Endothelial cell of umbilical vein (primary cell): Measurements from ENCODE around the gene RETSAT. TPM values are rescaled to one million over a fixed set of nuclear protein-coding genes. Genes with fewer than 3 reads are reported as not detected.

Source experiments
- BruUV-seq: library from RNA; stranded (reverse); fragments of 400-500 nt; replicated peaks from 2 replicates; lab custom pipeline; 2021; lab: Mats Ljungman, UMichigan
- CTCF ChIA-PET: fragments of 300-600, 350-600 bp; sonication (Branson Sonifier 250); formaldehyde crosslinking; loops from one replicate; lab custom pipeline; 2021; ENCODE audit warnings: antibody characterized with exemption, inconsistent platforms; lab: Charles Lee
- POLR2A ChIA-PET: fragments of 300-600, 350-600 bp; sonication (Branson Sonifier 250); formaldehyde crosslinking; loops from one replicate; lab custom pipeline; 2021; ENCODE audit warnings: antibody characterized with exemption, inconsistent platforms; lab: Charles Lee
- DNase-seq: peaks from one replicate; pipeline ENCODE4 v3.0.0-alpha.2; 2011; ENCODE audit warnings: low read depth, low spot score
- FAIRE-seq: peaks from 2 replicates; lab custom pipeline; 2011; peaks lifted over from hg19 to GRCh38; lab: Jason Lieb, UNC
- H2AFZ ChIP-seq: 2 replicates; pipeline ENCODE4 v1.6.0; 2012; ENCODE audit warnings: low read depth, low read length, control low read depth, inconsistent platforms
- H3K27ac ChIP-seq: 2 replicates; pipeline ENCODE4 v1.5.1; 2011; ENCODE audit warnings: low read depth, mild to moderate bottlenecking, control low read depth, low read length, moderate library complexity; ENCODE audit not compliant: insufficient read depth
- H3K27me3 ChIP-seq, 2 experiments: 2 replicates each; pipeline versions ENCODE4 v1.6.0 to v1.6.1; 2011; ENCODE audit warnings: low read length in 2 of 2, mixed read lengths in 1 of 2; ENCODE audit not compliant: control insufficient read depth in 2 of 2, insufficient read depth in 2 of 2
- H3K36me3 ChIP-seq, 2 experiments: 2 replicates in 1 of 2; 3 replicates in 1 of 2; pipeline ENCODE4 v1.5.1; 2011; ENCODE audit warnings: low read length in 2 of 2, mild to moderate bottlenecking in 1 of 2, moderate library complexity in 1 of 2; ENCODE audit not compliant: control insufficient read depth in 2 of 2, insufficient read depth in 2 of 2; ENCODE audit errors: extremely low read depth in 1 of 2
- H3K4me1 ChIP-seq: 3 replicates; pipeline ENCODE4 v1.5.1; 2011; ENCODE audit warnings: mild to moderate bottlenecking, low read length; ENCODE audit not compliant: control insufficient read depth, insufficient read depth; ENCODE audit errors: extremely low read depth
- H3K4me2 ChIP-seq: 2 replicates; pipeline ENCODE4 v1.6.1; 2011; ENCODE audit warnings: low read length, control low read depth, mixed read lengths; ENCODE audit not compliant: insufficient read depth
- H3K4me3 ChIP-seq, 3 experiments: fragments of 200-600 bp in 1 of 3; sonication (generic), shearing (Covaris generic) in 1 of 3; replicated peaks in 1 of 3; 2 replicates each; pipeline ENCODE4 v1.5.1; 2011 to 2016; ENCODE audit warnings: control low read depth in 3 of 3, low read length in 3 of 3, mild to moderate bottlenecking in 2 of 3, inconsistent platforms in 1 of 3, low read depth in 1 of 3, moderate library complexity in 1 of 3; ENCODE audit not compliant: insufficient read depth in 1 of 3
- H3K79me2 ChIP-seq: 2 replicates; pipeline ENCODE4 v1.6.0; 2012; ENCODE audit warnings: low read length, inconsistent platforms; ENCODE audit not compliant: control insufficient read depth, insufficient read depth
- H3K9ac ChIP-seq: replicated peaks from 2 replicates; pipeline ENCODE3; 2011; ENCODE audit warnings: low read length, control low read depth; ENCODE audit not compliant: insufficient read depth; ENCODE audit errors: extremely low read depth
- H3K9me1 ChIP-seq: replicated peaks from 3 replicates; pipeline ENCODE4 v1.6.0; 2011; ENCODE audit warnings: mild to moderate bottlenecking, low read length; ENCODE audit not compliant: control insufficient read depth, insufficient read depth; ENCODE audit errors: extremely low read depth
- H3K9me3 ChIP-seq: replicated peaks from 2 replicates; pipeline ENCODE4 v1.5.1; 2012; ENCODE audit warnings: low read length, inconsistent platforms; ENCODE audit not compliant: control insufficient read depth, insufficient read depth
- H4K20me1 ChIP-seq: replicated peaks from 2 replicates; pipeline ENCODE3; 2011; ENCODE audit warnings: mild to moderate bottlenecking, low read length; ENCODE audit not compliant: control insufficient read depth, insufficient read depth; ENCODE audit errors: extremely low read depth
- CTCF ChIP-seq, 2 donors: IDR thresholded peaks; 1 replicate in 1 of 2; 2 replicates in 1 of 2; pipeline ENCODE4 v1.5.1; 2011; ENCODE audit warnings: low read length in 2 of 2, mild to moderate bottlenecking in 2 of 2, moderate library complexity in 2 of 2, control low read depth in 1 of 2, inconsistent platforms in 1 of 2, low read depth in 1 of 2; ENCODE audit not compliant: insufficient read depth in 1 of 2; ENCODE audit errors: extremely low read depth in 1 of 2
- EZH2 ChIP-seq: IDR thresholded peaks from 2 replicates; pipeline ENCODE4 v1.6.1; 2012; ENCODE audit warnings: borderline replicate concordance, low read depth, mild to moderate bottlenecking, moderate library complexity, low read length, inconsistent platforms; ENCODE audit not compliant: severe bottlenecking
- FOS ChIP-seq: IDR thresholded peaks from 2 replicates; pipeline ENCODE4 v1.6.1; 2011; ENCODE audit warnings: mild to moderate bottlenecking, low read length, moderate library complexity, borderline replicate concordance; ENCODE audit not compliant: insufficient read depth
- GATA2 ChIP-seq: IDR thresholded peaks from 2 replicates; pipeline ENCODE4 v1.7.0; 2011; ENCODE audit warnings: low read depth, mild to moderate bottlenecking, moderate library complexity, mixed read lengths, low read length; ENCODE audit not compliant: insufficient read length, insufficient read depth
- JUN ChIP-seq: IDR thresholded peaks from 2 replicates; pipeline ENCODE4 v1.6.1; 2011; ENCODE audit warnings: borderline replicate concordance, low read depth; ENCODE audit not compliant: insufficient read length, insufficient read depth
- MAX ChIP-seq: IDR thresholded peaks from 2 replicates; pipeline ENCODE4 v1.6.1; 2011; ENCODE audit not compliant: insufficient read depth, insufficient read length
- MYC ChIP-seq: IDR thresholded peaks from one replicate; pipeline ENCODE4 v1.6.1; 2011; ENCODE audit warnings: mild to moderate bottlenecking, low read depth, low read length
- POLR2A ChIP-seq: IDR thresholded peaks from 2 replicates; pipeline ENCODE4 v1.6.1; 2012; ENCODE audit warnings: low read depth, mild to moderate bottlenecking, control low read depth, low read length
- POLR2AphosphoS5 ChIP-seq: IDR thresholded peaks from 2 replicates; pipeline ENCODE4 v1.6.1; 2012; ENCODE audit warnings: low read depth, mild to moderate bottlenecking, control low read depth, low read length, moderate library complexity; ENCODE audit not compliant: insufficient read depth
- dilution Hi-C: fragments of 300-500 bp; cut with MboI; formaldehyde crosslinking; loops from one replicate; pipeline ENCODE4 v1.15.0; 2019; ENCODE audit warnings: low sequenced_read_pairs; ENCODE audit not compliant: extremely low pct_ligation_motif_present
- intact Hi-C: fragments of 100-400 bp; cut with micrococcal nuclease; formaldehyde crosslinking; loops from one replicate; pipeline ENCODE4 v1.10.0; 2022
- polyA plus RNA-seq, 4 experiments: library from polyadenylated mRNA; depleted of rRNA in 3 of 4; stranded (reverse) in 3 of 4; unstranded in 1 of 4; fragments of >200 nt; gene quantifications; 2 replicates each; pipeline versions ENCODE4 v1.2.1 to v1.2.3, GENCODE V29; 2011 to 2012; ENCODE audit warnings: missing spikeins in 1 of 4
- total RNA-seq: library from RNA; stranded (reverse); gene quantifications from 2 replicates; pipeline ENCODE4 v1.2.3, GENCODE V29; 2021

The RETSAT gene
- total and polyA plus RNA-seq, 2 donors (not counting 3 experiments of a cell fraction or from before 2014, with no cell fraction given) = 43.8 to 59.1 TPM

- dilution Hi-C loops (no loop called here), intact Hi-C loops (no loop called here)
- no TSS peak for BruUV-seq
- ChIA-PET CTCF (interaction anchor here (1.4 kb wide), 1 partner anchor 19 kb away, joined by 5 read pairs; no protein-coding TSS in a partner anchor), POLR2A (no interaction called here)
- Histone ChIP-seq H3K4me3 (no peak overlapping the region), H3K4me2 (no peak overlapping the region), H4K20me1 (peaks cover 9% of the 10 kb centered on the region), H3K9me3 (no peaks in the 10 kb centered on the region), H2AFZ (no peak overlapping the region), H3K9ac (no peak overlapping the region), H3K27ac (no peak overlapping the region), H3K27me3 (no peaks in the 10 kb centered on the region), H3K4me1 (peaks cover 3% of the 10 kb centered on the region), H3K9me1 (no peaks in the 10 kb centered on the region), H3K79me2 (peaks cover 55% of the 10 kb centered on the region), H3K36me3 (peaks cover 26 to 30% of the 10 kb centered on the region in 2 experiments)
- DNase-seq (no peak), FAIRE-seq (no peak)
- TF ChIP-seq JUN (no peak), MYC (no peak), EZH2 (no peak), FOS (no peak), GATA2 (no peak), POLR2A (no peak), MAX (no peak), POLR2AphosphoS5 (no peak), CTCF (IDR thresholded peaks at IDR 0.05; ENCODE audit: extremely low read depth in 1 of 2, insufficient read depth in 1 of 2, low read depth in 1 of 2, low read length in 2 of 2) (no peak)
Measured at GRCh38 chr2:85319796-85320195, 34.5 kb downstream of the RETSAT start.
